Measurements from ENCODE around the gene KIAA1217. TPM values are rescaled to one million over a fixed set of nuclear protein-coding genes. Genes with fewer than 3 reads are reported as not detected.

The KIAA1217 gene
- total and polyA plus RNA-seq, 9 of the 15 experiments (the other 6 are each of a cell fraction or from before 2014, with no cell fraction given), result 0.04 TPM; not detected in 8

DNA sequence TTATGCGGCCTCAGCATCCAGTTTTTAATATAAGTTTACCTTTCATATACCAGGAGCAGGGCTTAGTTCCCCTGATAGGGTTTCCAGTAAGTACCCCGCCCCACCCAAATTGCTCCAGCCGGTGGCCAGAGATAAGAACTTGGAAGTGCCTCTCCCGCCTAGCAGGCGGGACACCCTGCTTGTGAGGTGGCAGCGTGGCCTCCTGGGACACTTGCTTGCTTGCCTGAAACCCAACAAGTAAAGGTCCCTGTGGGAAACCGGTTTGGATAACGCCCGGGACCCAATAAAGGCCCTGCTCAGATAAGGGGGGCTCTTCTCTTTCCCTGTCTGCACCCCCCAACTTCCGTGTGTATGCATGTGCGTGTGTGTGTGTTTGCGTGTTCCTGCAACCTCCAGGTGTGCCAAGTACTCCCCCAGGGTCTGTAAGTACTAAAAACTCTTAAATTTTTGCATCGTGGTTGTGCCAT is 360.4 kb downstream of the KIAA1217 start (continued):
- TF ChIP-seq NFE2L1 (tag; IDR thresholded peaks at IDR 0.05; ENCODE audit: borderline replicate concordance, low read depth), result no peak
- TF ChIP-seq ZNF239 (CRISPR knock-in tag; IDR thresholded peaks at IDR 0.05), result no peak
- peak; percentile 93 for TF ChIP-seq CCNT2 (IDR thresholded peaks at IDR 0.05; ENCODE audit: borderline replicate concordance, extremely low read depth, insufficient read length, low read depth, low read length)
- TF ChIP-seq ZNF274 (IDR thresholded peaks at IDR 0.05; ENCODE audit: borderline replicate concordance, low read depth, low read length), result no peak
- TF ChIP-seq, protein P1, sequence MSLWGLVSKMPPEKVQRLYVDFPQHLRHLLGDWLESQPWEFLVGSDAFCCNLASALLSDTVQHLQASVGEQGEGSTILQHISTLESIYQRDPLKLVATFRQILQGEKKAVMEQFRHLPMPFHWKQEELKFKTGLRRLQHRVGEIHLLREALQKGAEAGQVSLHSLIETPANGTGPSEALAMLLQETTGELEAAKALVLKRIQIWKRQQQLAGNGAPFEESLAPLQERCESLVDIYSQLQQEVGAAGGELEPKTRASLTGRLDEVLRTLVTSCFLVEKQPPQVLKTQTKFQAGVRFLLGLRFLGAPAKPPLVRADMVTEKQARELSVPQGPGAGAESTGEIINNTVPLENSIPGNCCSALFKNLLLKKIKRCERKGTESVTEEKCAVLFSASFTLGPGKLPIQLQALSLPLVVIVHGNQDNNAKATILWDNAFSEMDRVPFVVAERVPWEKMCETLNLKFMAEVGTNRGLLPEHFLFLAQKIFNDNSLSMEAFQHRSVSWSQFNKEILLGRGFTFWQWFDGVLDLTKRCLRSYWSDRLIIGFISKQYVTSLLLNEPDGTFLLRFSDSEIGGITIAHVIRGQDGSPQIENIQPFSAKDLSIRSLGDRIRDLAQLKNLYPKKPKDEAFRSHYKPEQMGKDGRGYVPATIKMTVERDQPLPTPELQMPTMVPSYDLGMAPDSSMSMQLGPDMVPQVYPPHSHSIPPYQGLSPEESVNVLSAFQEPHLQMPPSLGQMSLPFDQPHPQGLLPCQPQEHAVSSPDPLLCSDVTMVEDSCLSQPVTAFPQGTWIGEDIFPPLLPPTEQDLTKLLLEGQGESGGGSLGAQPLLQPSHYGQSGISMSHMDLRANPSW (CRISPR knock-in tag; IDR thresholded peaks at IDR 0.05), result no peak
- TF ChIP-seq E2F3 (CRISPR knock-in tag; IDR thresholded peaks at IDR 0.05), result no peak
- TF ChIP-seq NR1H2 (CRISPR knock-in tag; IDR thresholded peaks at IDR 0.05), result no peak
- peak; percentile 39; the same call in 1 of the 2 replicates for TF ChIP-seq PHF8 (IDR thresholded peaks at IDR 0.05; ENCODE audit: borderline replicate concordance, low read length)
- no peak; the same call in 1 of the 2 replicates for TF ChIP-seq MXI1 (IDR thresholded peaks at IDR 0.05; ENCODE audit: low read depth, low read length)
- TF ChIP-seq ZNF140 (CRISPR knock-in tag; IDR thresholded peaks at IDR 0.05), result no peak
- TF ChIP-seq, protein P2, sequence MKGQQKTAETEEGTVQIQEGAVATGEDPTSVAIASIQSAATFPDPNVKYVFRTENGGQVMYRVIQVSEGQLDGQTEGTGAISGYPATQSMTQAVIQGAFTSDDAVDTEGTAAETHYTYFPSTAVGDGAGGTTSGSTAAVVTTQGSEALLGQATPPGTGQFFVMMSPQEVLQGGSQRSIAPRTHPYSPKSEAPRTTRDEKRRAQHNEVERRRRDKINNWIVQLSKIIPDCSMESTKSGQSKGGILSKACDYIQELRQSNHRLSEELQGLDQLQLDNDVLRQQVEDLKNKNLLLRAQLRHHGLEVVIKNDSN (CRISPR knock-in tag; IDR thresholded peaks at IDR 0.05), result no peak
- TF ChIP-seq, protein P3, sequence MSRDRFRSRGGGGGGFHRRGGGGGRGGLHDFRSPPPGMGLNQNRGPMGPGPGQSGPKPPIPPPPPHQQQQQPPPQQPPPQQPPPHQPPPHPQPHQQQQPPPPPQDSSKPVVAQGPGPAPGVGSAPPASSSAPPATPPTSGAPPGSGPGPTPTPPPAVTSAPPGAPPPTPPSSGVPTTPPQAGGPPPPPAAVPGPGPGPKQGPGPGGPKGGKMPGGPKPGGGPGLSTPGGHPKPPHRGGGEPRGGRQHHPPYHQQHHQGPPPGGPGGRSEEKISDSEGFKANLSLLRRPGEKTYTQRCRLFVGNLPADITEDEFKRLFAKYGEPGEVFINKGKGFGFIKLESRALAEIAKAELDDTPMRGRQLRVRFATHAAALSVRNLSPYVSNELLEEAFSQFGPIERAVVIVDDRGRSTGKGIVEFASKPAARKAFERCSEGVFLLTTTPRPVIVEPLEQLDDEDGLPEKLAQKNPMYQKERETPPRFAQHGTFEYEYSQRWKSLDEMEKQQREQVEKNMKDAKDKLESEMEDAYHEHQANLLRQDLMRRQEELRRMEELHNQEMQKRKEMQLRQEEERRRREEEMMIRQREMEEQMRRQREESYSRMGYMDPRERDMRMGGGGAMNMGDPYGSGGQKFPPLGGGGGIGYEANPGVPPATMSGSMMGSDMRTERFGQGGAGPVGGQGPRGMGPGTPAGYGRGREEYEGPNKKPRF (IDR thresholded peaks at IDR 0.05; ENCODE audit: low read depth, low read length), result no peak
- TF ChIP-seq CC2D1A (IDR thresholded peaks at IDR 0.05), result no peak
- TF ChIP-seq NFIC (IDR thresholded peaks at IDR 0.05), result no peak; the same call in 1 of the 2 replicates
- TF ChIP-seq MBD2 (IDR thresholded peaks at IDR 0.05; ENCODE audit: borderline replicate concordance, low read depth), result peak; percentile 53; the same call in 1 of the 2 replicates
- TF ChIP-seq, protein P4, sequence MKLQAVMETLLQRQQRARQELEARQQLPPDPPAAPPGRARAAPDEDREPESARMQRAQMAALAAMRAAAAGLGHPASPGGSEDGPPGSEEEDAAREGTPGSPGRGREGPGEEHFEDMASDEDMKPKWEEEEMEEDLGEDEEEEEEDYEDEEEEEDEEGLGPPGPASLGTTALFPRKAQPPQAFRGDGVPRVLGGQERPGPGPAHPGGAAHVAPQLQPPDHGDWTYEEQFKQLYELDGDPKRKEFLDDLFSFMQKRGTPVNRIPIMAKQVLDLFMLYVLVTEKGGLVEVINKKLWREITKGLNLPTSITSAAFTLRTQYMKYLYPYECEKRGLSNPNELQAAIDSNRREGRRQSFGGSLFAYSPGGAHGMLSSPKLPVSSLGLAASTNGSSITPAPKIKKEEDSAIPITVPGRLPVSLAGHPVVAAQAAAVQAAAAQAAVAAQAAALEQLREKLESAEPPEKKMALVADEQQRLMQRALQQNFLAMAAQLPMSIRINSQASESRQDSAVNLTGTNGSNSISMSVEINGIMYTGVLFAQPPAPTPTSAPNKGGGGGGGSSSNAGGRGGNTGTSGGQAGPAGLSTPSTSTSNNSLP (IDR thresholded peaks at IDR 0.05; ENCODE audit: borderline replicate concordance, low read depth, low read length), result 0 out of 2 replicates have a peak, but pooled peaks have one; percentile 58
- no peak for TF ChIP-seq RBM15 (IDR thresholded peaks at IDR 0.05; ENCODE audit: insufficient read depth, low read length)
- TF ChIP-seq NFATC3 (IDR thresholded peaks at IDR 0.05), result no peak
- no peak for TF ChIP-seq CHD2 (IDR thresholded peaks at IDR 0.05; ENCODE audit: low read depth, low read length)
- 0 out of 2 replicates have a peak, but pooled peaks have one; percentile 59 for TF ChIP-seq LCOR (CRISPR knock-in tag; IDR thresholded peaks at IDR 0.05)
- no peak for TF ChIP-seq GTF2F1 (IDR thresholded peaks at IDR 0.05; ENCODE audit: low read depth, low read length)
- TF ChIP-seq SMAD2 (IDR thresholded peaks at IDR 0.05; ENCODE audit: low read depth, low read length), result no peak
